Astrocyte (in vitro differentiated cells and primary cell): ENCODE data around the gene CACNA1F.

Experiments
- CTCF ChIP-seq: IDR thresholded peaks from 2 replicates; pipeline ENCODE4 v1.5.1; 2011; ENCODE audit warnings: low read depth, mild to moderate bottlenecking, inconsistent platforms, low read length, moderate library complexity; ENCODE audit not compliant: insufficient read depth
- EZH2 ChIP-seq: IDR thresholded peaks from 2 replicates; pipeline ENCODE4 v1.6.1; 2012; ENCODE audit warnings: mild to moderate bottlenecking, low read length, inconsistent platforms; ENCODE audit not compliant: insufficient read depth

GRCh38 chrX:49183701-49184281 is 49.3 kb downstream of the CACNA1F start:
- TF ChIP-seq CTCF (no peak), EZH2 (no peak)
